Suppressor macrophage (primary cell): ENCODE data around the gene LRRC15.
A peak's percentile ranks its signal among the peaks of the same experiment; 100 is the strongest.

Source experiments
- DNase-seq, 4 experiments: peaks; one replicate each; pipeline ENCODE4 v3.0.0-alpha.2; 2020 to 2022

The LRRC15 gene

DNA sequence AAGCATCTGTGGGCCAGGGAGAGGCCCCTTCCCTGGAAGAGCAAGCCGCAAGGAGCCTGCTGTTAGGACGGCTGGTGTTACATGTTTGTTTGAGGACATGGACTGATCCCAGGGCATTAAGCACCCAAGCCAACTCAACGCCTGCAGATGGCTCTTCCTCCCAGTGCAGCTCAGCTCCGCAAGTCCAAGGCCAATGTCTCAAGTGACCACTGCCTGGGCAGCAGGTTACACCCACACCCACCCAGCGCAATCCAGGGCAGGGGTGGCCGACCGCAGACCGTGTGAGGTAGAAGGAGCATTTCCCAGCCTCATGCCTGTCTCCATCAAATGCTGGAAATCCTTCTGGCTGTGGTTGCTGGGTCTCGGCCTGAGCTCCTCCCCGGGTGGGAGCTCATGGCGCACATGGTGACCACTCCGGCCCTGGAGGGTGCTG is 15.0 kb upstream of the LRRC15 start:
- no peak for DNase-seq

DNA sequence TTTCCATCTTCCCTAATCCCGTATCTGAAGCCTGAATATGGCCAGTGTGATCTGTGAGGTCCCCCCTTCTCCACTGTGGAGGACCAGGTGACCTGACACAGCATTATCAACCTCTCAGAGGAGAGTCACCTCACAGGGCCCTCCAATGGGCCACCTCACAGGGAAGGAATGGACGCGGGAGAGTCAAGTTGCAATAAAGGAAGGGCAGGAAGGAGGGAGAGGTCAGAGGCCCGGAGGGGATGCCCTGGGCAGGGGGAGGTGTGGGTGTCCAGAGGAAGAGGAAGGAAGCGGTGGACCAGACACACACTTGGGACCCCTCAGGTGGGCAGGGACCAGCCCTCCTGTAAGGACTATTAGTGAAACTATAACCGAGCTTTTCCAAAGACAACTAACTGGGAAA is 14.6 kb upstream of the LRRC15 start:
- DNase-seq: no peak

DNA sequence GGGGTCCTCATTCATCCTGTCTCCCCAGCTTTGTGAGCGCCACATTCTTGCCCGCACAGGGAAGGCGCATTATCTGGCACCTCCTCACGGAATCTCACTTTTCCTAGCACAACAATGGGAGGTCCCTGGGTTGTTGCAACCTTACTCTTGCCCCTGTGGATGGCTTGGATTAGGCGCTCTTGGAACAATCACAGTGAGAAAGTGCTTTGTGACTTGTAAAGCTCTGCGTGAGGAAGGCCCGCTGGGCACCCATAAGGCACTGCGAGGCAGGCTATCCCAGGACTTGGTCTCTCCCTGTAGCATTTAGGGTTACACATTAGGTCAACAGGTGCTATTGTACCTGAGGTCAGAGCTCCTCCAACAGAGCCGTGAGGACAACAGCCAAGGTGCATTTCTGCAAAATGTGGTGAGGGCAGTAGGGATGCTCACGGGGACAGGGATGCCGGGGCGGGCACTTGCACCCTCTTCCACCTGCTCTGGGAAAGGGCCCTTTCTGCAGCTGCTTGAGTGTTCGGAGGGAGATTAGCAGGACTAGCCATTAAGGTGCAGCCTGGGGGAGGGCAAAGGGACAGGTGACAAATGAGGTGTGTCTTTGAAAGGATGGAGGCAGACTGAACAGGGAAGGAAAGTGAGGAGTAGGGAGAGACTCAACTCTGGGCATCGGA is 13.9 kb upstream of the LRRC15 start:
- no peak for DNase-seq

DNA sequence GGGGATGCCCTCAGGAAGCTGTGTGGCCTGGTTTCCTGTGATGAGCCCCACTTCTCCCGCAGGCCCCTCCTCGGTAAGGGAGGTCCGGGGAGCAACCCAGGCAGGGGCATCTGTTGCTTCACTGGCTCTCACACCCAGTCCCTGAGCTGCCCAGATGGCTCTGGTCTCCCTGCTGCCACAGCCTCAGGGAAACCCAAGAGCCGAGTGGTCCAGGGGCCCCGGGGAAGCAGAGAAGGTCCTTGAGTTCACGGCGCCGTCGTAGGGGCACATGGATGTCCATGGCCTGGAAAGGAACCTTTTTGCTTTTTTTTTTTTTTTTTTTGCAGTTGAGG is 13.3 kb upstream of the LRRC15 start:
- DNase-seq: no peak

DNA sequence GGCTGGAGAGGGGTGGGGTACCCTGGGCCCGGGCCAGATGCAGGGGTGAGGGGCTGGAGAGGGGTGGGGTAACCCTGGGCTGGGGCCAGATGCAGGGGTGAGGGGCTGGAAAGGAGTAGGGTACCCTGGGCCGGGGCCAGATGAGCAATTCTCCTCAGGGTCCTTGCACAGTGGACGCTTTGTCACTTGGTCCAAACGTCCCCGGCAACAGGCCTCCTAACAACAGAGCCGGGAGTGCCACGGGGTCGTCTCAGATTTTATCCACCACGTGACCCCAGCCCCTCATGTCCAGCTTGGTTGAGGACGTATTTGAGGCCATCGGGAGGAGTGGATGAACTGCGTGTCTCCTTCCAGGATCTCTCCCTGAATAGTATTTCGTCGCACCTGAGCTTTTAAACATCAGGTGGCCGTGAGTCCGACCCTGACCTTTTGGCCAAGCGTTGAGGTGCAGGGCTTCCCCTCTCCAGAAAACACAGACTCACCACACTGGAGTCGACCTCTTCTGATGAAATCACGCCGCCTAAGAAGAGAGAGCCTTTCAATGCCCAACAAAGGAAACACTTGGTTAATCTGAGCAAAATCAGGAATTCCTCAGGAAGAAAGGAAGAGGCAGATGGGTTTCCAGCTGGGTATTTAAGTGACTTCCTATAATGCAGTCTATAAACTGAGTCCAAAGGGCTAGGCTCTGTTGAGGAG is 12.8 kb upstream of the LRRC15 start:
- no peak for DNase-seq

DNA sequence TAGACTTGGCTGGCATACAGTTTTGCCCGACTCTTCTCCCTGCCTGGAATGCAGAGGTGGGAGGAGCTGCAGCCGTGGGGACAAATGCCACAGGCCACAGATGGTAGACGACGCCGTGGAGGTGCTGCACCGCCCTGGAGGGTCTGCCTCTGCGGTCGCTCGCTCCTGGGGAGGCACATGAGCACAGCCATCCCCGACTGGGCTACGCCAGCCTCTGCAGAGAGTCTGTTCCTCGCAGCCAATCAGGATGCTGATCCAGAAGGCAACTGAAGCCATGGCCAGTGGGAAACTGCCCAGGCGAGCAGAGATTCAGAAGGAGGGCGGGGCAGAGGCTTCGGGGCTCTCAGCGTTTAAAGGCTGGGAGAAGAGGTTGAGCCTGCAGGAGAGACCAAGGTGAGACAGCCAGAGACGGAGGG is 11.9 kb upstream of the LRRC15 start:
- no peak for DNase-seq

DNA sequence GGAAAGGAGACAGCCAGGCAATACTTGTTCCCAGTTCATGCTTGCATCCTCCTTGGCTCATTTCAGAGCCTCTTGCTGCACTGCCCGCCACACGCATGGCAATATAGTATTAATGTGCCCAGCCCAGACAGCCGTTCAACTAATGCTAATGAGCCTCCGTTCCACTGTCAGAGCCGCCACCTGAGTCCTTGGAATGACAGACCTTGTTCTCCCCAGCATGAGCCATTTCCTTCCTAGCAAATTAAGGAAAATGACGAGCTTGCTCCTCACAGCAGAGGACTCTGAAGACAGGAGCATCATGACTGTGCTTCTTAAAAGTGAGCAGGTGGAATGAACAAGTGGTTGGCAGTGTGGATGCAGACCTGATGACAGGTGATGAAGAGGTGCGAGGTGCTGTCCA is 10.8 kb upstream of the LRRC15 start:
- no peak for DNase-seq

DNA sequence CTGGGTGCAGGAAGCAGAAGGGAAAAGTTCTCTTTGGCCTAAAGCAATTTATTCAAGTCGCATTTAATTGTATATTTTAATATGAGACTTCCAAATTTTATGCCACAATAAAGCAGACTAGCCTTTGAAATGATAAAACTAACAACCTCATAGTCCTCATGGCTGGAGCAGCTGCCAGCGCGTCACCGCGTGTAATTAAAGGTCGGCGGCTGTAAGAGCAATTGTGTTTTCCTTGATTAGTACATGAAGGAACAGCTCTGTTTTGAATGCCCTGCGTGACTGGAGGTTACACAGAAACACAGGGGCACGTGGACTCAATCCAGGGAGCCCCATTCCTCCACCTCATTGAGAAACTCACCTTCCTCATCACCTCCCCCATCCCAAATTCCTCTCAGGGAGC is 10.1 kb upstream of the LRRC15 start:
- no peak for DNase-seq

DNA sequence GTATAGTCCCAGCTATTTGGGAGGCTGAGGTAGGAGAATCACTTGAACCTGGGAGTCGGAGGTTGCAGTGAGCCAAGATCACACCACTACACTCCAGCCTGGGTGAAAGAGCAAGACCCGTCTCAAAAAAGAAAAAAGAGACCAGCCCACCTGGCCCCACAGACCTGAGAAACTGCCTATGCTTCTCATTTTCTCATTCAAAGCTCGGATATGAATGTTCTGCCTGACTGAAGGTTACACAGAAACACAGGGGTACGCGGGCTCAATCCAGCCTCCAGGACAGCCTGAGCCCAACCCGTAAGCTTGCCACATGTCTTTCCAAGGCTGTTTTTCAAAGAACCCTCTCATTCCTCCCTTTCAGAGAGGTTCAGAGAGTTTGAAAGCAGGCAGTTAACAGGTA is 9.7 kb upstream of the LRRC15 start:
- DNase-seq: no peak

DNA sequence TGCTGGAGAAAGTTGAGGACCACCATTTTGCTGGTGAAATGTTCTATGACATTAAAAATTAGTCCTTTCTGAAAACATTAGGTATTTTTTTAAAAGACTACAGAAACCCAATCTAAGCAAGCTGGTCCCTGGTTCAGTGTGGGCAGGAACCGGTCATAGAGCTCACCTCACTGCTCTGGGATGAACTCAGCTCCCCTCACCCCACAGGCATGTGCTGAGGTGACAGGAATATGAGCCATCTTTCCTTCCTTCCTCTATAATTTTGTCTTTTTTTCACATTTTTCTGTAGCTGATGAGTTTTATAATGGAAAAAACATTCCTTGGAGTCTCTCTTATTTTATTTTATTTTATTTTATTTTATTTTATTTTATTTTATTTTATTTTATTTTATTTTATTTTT is 8.2 kb upstream of the LRRC15 start:
- no peak for DNase-seq

DNA sequence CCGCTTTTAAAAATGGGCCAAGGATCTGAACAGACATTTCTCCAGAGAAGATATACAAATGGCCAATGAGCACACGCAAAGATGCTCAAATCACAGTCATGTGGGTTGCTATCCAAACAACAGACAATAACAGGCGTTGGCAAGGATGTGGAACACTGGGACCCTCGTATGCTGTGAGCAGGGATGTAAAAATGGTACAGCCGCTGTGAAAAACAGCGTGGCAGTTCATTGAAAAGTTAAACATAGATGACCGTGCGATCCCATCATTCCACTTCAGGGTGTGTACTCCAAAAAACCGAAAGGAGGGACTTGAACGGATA is 6.7 kb upstream of the LRRC15 start:
- DNase-seq: no peak

DNA sequence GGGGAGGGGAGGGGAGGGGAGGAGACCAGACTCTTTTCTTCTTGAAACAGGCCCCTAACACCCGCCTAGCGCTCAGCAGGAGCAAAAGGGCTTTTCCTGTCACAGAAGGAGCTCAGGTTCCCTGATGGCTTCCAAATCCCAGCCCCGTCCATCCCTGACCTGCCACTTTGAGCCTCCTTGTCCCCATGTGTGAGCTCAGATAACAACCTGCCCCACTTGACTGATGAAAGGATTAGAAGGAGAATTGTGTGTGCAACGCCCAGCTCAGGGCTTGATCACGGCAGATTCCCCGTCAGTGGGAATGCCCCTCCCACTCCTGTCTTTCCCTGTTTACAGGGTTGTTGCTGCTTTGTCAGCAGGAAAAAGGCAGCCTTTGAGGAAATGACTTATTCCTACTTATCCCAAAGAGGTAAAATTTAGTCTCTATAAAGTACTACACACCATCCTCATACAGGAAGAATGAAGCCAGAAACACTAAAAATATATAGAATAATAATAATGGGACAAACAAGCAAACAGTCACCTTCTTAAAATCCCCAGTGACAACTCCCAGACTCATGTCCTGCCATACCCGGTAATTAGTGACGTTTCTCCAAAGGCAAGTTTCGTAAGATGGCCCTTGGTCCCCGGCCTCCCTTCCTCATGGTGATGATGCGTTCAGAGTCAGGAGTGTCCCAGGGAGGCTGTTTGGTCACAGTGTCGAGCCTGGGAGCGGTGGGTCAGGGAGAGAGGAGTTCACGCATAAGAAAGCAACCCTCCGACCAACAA is 6.1 kb upstream of the LRRC15 start:
- DNase-seq: peak in 2 of 4 experiments; percentile 19 to 38

DNA sequence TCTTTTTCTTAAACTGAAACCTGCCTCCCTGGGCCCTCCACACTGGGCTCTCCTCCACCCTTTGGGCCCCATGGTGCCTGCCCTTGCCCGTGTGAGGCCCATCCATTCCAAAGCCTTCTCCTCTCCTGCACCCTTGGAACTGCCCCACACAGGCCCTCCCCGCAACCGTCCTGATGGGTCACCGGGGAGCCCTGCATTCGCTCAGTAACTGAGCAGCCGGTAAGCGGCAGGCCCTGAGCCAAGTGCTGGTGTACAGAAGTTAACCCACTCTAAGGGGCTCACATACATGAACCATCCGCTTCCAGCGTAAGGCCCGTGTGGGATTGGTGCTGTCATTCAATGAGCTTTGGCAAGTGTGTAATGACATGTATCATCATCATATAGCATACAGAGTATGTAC is 5.4 kb upstream of the LRRC15 start:
- DNase-seq: no peak

DNA sequence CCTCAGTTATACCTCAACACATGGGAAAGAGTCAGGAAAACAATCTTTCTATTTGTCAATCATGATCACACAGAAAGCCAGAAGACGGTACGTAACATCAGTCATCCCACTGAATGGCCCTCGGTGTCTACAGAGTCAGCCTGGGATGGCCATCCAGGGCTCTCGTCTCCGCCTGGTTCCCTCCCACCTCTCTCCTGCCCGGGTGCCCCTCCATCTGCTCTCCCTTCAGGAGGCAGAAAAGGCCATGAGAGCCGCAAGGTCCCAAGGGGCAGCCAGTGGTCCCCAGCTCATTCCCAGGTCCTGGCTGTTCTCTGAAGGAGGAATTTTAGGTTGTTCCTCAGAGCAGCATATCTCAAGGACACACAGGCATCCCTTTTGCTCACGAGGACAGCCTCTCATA is 4.4 kb upstream of the LRRC15 start:
- no peak for DNase-seq

DNA sequence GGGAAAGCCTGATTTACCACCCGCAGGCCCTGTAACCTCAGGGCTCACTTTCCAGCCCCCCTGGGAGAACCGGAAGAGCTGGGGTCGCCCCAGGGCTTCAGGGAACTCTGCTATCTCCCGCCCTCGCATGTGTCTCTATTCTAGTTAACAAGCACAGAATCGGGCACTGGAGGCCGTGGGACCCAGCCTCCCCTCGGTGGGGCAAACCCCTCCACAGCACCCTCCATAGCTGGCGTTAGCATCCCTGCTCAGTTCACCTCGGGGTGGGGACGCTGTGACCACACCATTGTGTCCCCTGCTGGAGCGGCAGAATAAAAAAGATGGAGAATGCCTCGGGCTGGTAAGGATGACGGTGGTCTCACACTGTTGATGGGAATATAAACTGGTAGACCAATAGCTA is 3.5 kb upstream of the LRRC15 start:
- DNase-seq: no peak

DNA sequence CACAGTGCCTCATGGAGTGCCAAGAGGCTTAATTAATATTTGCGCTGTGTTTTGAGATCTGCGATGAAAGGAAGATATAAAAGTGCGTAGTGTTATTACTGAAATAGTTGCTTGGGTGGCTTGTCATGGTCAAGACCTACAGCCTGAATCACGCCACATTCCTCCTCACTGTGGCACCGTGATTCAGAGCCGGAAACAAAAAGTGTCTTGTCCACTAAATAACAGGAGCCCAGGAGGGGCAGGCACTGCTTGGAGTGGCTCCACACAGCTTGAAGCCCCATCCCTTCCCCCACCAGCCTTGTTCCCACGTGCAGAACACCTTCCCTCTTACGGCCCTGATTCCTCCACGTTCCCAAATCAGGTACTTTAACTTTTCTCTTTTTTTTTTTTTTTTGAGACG is 1.2 kb upstream of the LRRC15 start:
- no peak for DNase-seq

DNA sequence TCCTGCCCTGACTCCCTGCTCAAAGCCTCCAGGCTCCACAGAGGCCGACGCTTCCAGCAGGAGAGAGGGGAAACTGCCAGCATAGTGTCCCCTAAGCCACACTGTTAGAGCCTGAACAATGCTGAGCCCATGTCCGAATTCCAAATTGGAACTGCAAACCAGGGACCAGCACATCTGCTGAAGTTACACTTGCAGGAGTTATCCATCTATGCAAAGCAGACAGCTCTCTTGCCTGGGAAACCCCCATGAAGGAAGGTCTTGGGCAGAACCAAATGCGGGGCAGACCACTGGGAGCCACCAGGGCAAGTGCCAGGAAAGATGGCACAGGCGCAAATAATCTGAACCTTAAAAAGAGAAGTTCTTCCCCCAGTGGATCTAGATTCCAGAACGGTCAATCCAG is 625 bp downstream of the LRRC15 start:
- DNase-seq: no peak

DNA sequence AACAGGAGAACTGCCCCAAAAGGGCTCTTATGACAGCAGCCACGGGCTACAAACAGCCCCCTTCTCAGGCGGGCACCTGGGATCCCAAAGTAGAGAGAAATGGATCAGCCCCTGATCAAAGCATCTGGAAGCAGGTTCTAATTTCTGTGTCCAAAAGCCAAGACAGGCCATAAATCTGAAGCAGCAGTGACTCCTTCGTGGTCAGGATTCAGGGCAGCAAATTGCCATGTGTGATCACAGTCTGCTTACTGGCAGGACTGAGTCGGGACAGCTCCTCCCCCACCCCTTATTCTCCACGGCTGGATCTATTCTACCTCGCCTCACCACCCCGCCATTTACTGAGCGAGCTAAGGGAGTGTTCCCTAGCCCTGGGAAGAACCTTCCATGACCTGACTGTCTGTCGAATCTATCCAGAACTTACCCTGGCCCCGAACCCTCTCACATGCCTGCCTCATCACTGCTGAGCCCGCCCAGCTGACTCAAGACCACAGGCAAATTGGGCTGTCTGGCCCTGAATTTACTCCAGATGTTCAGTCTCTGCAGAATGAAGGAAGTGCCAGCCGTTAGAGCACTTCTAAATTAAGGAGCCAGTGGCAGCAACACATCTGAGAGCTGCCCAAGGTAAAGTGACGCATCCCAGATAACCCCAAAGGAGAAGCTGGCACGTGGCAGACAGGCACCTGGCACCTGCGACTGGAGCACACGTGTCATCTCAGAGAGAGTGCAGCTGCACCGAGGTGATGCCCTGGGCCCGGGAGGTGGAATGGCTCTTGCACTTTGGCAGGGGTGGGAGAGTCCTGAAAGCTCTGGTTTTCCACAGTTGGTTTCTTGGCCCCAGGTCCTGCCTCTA is 1.3 kb downstream of the LRRC15 start:
- DNase-seq: no peak

DNA sequence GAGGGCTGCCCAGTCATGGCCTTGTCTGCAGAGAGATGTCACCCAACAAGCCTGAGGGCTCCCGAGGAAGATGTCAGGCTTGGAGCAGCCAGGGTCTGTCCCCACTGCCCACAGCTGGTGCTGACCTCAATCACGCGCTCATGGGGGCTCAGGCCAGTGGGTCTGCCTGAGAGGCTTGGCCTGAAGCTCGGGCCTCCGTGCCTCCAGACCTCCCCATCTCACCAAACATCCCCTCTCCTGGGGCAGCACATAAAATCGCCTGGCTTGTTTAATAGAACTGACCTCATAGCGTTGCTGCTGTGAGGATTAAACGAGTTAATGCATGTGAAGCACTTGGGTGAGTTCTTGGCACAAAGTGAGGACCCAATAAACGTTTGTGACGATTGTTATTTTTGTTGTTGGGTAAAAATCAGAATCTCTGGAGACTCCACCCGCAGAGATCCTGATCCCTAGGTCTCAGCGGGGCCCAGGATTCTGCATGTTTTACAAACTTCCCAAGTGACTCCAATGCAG is 3.5 kb downstream of the LRRC15 start:
- no peak for DNase-seq

DNA sequence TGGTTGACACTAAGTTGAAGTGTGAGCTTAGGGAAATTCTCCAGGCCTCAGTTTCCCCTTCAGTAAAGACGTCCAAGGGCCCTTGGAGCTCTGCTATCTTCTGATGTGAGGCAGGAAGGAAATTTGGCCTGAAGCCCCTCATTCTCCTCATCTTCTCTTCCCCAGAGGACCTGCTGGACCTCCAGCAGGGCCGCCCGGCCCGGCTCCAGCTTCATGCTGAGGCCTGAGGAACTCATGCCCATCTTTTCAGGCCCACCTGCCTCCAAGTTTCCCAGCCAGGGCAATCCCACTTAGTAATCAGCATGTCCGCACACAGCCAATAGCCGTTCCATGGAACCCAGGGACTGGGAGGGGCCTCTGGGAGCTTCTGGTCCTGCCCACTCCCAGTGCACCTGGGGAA is 4.0 kb downstream of the LRRC15 start:
- DNase-seq: no peak

DNA sequence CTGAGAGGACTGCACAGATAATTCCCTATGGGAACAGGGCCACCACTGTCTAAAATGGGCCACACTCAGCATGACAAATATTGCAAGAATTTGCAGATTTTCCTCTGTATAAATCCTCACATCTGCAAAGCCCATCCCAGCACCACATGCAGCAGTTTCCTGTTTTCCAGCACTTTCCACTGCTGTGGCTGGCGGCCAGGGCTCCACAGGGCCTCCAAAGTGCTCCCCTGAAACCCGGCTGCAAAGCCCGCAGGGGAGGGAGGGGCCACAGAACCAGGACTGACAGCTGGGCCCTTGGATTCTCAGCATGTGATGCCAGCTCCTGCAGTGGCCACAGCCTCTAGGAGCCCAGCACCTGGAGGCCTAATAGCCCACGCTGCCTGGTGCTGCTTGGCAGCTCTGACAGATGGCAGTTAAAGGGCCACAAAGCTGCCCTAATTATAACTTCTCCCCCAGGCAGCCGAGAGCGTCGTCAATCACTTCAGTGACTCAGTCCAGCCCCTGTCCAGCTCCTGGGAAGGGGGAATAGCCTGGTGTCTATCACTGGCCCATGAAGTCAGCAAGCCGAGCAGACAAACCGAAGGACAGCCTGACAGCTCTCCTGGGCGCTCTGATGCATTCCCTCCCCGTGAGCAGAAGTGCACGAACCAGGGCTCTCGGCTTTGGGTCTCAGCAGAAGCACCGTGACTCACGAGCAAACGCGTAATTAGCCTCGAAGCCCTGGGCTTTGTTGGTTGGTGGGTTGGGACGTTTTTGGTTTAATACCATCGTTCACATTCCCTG is 4.7 kb downstream of the LRRC15 start:
- DNase-seq: no peak

DNA sequence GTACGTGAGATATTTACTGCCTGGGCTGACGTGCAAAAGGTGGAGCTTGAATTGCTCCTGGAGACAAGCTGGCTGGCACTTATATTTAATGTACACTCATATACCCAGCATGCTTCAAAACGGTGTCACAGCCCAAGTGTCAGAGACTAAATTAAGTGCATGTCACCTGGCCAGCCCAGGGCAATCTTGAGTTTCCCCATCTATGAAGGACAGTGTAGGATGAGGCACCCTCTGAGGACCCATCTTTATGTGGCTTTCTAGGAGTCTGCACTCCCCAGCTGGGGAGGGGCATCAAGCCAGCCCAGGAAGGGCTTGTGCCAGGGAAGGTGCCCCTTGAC is 5.3 kb downstream of the LRRC15 start:
- DNase-seq: no peak
